HG02870 (cell line): ENCODE data around the gene ETFA.

ENCODE experiments used
- ATAC-seq: cut with Tn5 transposase; IDR thresholded peaks from one replicate; pipeline ENCODE4 v1.9.1; 2021; ENCODE audit warnings: mild to moderate bottlenecking, moderate library complexity; ENCODE audit not compliant: unreplicated experiment

The ETFA gene

DNA sequence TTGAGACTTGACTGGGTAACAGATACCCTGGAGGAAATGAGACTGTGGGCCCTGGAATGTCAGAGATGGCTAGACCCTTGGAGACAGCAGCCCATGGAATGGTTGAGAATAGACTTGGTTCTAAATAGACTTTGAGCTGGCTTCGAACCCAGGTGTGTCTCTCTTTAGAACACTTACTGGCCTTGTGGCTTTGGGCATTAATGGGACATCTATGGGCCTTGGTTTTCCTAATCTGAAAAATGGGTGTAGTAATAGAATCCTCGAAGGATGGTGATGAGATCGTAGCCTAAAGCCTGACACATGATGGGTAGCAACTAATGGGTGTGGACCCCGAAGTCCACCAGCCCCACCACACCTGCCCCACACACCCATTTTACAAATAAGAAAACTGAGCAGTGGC lies 132.2 kb downstream of the ETFA start:
- ATAC-seq = no peak

DNA sequence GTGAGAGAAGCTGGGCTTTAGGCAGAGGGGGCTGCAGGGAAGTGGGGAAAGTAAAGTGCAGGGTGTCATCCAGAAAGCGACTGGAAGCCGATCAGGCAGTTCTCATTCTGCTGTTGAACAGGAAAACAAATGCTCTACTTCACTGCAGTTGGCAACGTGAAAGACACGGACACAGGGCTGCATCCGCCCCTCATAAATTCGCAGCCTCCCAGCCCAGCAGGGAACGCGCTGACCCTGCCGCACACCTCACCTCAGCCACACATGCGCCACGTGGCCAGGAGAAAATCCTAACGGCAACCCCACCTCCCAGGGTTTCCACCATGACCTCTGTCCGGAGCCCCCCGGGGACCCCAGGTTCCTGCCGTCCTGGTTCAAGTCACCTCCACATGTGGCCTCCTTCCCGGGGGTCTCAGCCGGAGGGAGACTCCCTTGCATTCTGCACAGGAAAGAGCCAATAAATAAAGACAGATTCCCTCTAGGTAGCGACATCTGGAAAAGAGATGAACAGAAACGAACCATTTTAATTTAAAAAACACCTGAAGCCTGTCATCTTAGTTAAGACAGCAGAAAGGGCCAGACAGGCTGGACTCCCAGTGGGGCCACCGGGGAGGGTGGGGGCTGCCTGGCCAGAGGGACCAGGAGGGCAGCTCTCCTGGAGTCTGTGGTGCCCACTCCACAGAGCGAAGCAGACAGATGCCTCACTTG lies 132.8 kb downstream of the ETFA start:
- no peak for ATAC-seq

DNA sequence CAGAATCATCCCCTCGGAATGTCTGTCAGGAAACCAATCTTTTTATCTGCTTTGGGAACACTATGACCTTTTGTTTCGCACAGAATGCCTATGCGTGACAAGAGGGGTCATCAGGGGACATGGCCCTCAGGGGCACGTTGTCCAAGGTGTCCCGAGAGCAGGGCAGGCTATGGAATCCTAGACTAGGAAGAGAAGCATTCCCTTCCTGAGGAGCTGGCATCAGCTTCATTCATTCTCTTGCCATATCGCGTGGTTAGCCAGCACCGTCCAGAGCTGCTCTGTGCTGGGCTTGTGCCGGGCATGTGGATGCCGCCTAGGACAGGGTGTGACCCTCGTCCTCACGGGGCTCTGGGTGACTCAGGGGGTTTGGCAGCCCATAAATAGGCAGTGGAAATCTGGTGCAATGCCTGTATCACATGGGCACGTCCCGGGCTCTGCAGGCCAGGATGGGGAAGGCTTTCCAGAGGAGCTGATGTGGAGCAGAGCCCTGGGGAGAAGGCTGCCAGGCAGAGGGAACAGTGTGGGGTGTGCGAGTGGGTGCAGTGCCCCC lies 133.7 kb downstream of the ETFA start:
- ATAC-seq = no peak

DNA sequence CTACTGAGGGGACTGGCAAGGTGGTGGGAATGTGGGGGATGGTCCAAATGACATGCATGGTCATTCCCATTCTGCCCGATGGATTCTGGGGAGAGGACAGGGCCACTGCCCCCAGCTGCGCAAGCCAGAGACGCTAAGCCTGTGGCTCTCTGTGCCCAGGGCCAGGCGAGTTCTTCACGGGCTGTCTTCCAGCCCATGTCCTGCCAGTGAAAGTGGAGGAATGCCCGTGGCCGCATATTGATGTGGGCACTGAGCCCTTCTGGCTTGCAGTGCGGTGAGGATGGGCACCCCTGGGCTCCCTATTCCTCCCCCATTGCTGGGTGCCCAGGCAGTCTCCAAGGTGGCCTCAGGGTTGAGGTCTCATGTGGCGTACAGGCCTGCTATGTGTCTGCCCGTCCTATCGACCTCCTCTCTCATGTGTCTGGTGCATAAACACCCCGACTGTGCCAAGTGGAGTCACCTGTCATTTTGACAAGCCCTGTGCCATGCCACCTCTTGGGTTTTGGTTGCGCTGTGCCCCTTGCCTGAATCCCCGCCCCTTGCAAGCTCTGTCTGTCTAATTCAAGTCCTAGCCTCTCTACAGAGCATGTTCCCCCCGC lies 134.7 kb downstream of the ETFA start:
- ATAC-seq = no peak

DNA sequence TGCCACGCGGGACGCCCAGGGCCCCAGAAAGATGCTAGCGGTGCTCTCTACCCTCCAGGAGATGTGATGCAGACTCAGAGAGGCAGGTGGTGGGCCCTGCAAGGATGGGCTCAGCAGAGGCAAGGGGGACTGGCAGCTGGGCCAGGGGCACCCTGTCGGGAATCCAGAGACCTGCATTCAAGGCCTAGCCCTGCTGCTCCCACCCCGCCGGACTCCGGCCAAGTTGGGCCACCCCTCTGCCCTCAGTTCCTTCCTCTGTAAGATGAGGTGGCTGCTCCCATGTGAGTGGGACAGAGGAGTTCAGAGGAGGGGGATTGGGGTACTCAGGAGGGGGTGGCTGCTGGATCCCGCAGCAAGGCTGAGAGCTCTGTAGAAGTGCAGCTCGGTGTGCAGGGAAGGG lies 135.2 kb downstream of the ETFA start:
- no peak for ATAC-seq

DNA sequence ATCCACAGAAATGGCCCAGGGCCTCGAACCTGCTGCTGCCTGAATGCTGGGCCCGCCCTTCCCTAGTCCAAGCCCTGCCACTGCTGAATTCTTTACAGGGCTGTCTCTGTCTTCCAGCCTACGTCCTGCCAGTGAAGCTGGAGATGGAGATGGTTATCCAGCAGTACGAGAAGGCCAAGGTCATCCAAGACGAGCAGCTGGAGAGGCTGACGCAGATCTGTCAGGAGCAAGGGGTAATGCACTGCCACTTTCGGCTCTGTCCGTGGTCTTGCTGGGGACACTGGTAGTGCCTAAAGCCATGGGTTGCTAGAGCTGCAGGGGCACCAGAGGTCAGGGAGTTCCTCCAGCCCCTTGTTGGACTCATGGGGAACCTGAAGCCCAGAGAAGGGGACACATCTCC lies 135.8 kb downstream of the ETFA start:
- ATAC-seq = no peak

DNA sequence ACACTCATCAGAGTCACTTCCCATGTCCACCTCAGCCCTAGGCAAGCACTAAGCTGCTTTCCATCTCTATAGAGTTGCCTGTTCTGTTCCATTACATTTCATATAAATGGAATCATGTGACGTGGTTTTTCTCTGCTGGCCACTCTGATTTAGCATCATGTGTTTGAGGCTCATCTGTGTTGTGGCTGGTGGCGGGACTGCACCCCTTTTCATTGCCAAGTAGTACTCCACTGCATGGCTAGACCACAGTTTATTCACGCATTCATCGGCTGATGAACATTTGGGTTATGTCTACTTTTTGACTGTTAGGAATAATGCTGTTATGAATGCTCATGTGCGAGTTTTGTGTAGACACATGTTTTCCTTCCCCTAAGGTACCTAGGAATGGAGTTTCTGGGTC lies 136.6 kb downstream of the ETFA start:
- ATAC-seq = no peak

DNA sequence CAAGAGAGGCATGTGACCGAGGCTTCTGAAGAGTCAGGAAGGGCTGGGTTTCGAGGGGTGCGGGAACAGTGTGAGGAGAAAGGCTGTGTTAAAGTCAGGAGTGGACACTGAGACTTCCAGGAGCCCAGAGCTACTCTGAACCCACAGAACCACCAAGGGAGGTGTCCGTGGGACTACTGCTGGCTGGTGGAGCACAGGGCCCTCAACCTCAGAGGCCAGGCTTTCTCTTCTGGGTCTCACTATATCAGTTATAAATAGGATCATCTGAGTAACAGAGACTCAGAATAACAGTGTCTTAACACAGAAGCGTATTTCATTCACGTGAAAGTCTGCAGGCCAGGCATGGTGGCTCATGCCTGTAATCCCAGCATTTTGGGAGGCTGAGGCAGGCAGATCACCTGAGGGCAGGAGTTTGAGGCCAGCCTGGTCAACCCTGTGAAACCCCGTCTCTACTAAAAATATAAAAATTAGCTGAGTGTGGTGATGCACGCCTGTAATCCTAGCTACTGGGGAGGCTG lies 137.9 kb downstream of the ETFA start:
- no peak for ATAC-seq

DNA sequence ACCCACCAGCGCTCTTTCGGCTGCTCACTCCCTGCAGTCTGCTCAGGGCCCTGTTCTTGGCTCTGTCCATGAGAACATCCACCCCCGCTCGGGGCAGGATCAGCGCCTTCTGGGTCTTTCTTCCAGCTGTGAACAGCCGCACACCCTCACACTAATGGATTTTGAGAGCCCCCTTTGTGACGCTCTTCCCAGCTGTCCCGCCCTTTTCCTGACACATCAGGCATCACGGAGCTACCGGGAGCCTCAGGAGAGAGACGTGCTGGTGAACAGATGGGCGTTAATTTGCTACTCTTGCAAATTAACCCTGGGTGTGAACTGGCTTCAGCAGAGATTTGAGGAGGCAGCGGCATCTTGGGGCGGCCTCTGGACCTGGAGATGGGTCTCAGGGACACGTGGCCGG lies 138.5 kb downstream of the ETFA start:
- ATAC-seq = no peak

DNA sequence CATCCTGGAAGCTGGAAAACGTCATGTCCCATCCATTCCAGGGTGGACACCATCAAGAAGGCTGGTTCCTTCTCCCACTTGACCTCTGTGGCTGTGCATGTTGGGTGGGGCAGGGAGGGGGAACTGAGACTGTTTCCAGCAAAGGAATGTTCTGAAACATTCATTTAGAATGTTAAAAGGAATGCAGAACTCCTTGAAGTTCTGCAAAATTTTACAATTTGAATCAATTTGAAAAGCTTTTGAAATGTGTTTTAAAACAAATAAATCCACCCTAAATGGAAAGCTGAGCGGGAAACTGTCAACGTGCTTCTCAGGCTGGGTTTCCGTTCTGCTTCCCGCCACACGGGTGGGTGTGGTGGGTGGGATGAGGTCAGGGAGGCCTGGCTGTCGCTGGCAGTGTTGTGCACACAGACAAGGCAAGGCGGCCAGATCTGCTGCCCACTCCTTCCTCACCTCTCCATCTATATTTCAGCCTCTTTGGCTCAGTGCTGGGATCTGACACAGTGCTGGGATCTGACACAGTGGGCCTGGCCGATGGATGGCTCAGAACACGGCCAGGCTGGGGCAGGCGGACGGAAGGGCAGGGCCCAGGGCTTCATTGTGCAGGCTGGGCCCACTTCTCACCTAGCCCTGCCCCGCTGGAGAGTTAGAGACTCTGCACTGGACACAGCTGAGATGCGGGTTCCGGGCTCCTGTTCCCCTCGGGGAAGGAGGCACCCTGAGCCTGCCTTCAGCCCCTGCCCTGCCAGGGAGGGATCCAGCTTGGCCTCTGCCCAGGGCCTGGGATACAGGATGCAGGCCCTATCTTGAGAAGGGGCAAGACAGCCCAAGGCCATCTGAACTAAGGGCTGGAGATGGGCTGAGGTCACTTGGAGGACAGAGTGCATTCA lies 141.1 kb downstream of the ETFA start:
- ATAC-seq = no peak

DNA sequence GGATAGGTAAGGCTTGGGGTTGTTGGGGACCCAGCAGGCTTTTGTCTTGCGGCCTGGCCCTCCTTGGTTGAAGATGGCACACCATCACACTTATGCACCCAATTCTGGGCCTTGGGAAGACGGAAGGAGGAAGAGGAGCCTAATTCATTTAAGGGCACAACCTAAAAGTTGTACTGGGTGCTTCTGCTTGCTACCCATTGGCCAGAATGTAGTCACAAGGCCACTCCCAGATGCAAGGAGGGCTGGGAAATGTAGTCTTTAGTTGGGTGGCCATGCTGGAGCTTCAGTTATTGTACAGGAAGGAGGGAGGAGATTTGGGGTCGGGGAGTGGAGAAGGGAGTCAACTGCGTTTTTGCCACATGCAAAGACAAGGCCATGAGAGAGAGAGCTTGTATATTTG lies 142.3 kb downstream of the ETFA start:
- ATAC-seq = no peak

DNA sequence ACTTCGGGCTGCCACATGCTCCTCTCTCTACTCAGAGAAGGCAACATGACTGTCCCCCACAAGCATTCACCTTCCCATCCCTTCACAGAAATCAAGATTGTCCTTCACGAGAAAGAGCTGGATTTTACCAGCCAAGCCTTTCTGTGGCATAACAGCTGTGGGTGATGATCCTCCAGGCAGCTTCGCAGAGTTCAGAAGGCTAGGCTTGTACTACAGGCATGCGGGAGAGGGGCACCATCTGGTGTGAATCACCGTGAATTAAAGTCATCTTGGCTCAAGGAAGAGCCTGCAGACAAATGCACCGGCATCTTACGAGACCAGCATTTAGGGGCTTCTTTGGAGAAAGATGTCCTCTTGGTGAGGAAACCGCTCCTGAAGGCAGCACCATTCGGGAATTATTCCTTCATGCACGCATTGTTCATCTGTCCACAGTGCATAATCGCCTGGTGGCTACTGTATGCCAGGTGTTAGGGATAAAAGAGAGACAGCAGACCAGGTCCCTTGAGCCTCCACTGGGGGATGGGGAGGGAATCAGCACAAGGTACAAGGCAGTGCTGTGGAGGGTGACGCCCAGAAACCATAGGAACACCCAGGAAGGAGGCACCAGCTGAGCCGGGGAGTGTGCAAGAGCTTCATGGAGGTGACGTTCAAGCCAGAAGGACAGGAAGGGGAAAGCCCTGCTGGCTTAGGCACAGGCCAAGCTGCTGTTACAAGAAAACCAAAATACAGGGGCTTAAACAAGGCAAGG lies 142.9 kb downstream of the ETFA start:
- ATAC-seq = no peak

DNA sequence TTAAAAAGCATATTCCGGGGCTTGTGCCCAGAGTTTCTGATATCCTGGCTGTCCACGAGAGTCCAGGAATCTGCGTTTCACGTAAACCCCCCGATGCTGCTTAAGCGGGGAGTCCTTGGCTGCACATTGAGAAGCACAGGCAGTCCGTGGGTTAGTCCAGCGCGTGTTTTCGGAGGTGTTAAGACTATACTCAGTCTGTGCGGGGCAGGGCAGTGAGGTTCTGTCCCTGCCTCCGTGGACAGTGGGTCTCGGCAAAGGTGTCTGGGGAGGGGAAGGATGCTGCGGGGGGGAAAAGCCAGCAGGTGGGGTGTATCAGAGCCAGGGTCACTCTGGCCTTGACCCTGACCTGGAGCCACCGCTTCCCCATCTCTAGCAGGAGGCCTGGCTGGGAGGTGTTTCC lies 145.3 kb downstream of the ETFA start:
- ATAC-seq = no peak
